GM23338 (cell line): Measurements from ENCODE around the gene EID2B. TPM values are rescaled to one million over a fixed set of nuclear protein-coding genes. Genes with fewer than 3 reads are reported as not detected.

Experiments used
- ATAC-seq: fragments of 200-7000 bp; cut with Tn5 transposase; 3 replicates; pipeline ENCODE4 v1.9.1; 2020
- DNase-seq: peaks from one replicate; pipeline ENCODE4 v3.0.0-alpha.2; 2015; ENCODE audit warnings: low spot score
- H2AFZ ChIP-seq: fragments of 200-600 bp; sonication (generic); 2 replicates; pipeline ENCODE4 v1.8.0; 2016; ENCODE audit warnings: antibody characterized with exemption, mild to moderate bottlenecking, moderate library complexity
- H3F3A ChIP-seq: fragments of 200-600 bp; sonication (generic); replicated peaks from 2 replicates; pipeline ENCODE4 v1.8.0; 2017; ENCODE audit warnings: antibody characterized with exemption, mixed run types, low read depth
- H3K27ac ChIP-seq: fragments of 200-600 bp; sonication (generic); 2 replicates; pipeline ENCODE4 v1.6.1; 2016; ENCODE audit warnings: low read depth
- H3K27me3 ChIP-seq: fragments of 200-600 bp; sonication (generic); 2 replicates; pipeline ENCODE4 v1.8.0; 2016; ENCODE audit warnings: mild to moderate bottlenecking, mixed run types, moderate library complexity; ENCODE audit not compliant: insufficient read depth
- H3K36me3 ChIP-seq: fragments of 200-600 bp; sonication (generic); 2 replicates; pipeline ENCODE4 v1.8.0; 2016; ENCODE audit warnings: mild to moderate bottlenecking; ENCODE audit not compliant: insufficient read depth
- H3K4me1 ChIP-seq: fragments of 200-600 bp; sonication (generic); 2 replicates; pipeline ENCODE4 v1.8.0; 2016; ENCODE audit warnings: mild to moderate bottlenecking, moderate library complexity; ENCODE audit not compliant: insufficient read depth
- H3K4me2 ChIP-seq: fragments of 200-600 bp; sonication (generic); 2 replicates; pipeline ENCODE4 v1.7.1; 2017; ENCODE audit warnings: mixed run types
- H3K4me3 ChIP-seq: fragments of 200-600 bp; sonication (generic); 2 replicates; pipeline ENCODE4 v1.6.1; 2016; ENCODE audit warnings: mixed run types
- H3K79me2 ChIP-seq: fragments of 200-600 bp; sonication (generic); replicated peaks from 2 replicates; pipeline ENCODE4 v1.8.0; 2017; ENCODE audit warnings: mild to moderate bottlenecking; ENCODE audit not compliant: insufficient read depth
- H3K9me2 ChIP-seq: fragments of 200-600 bp; sonication (generic); 2 replicates; pipeline ENCODE4 v1.8.0; 2017; ENCODE audit not compliant: insufficient read depth
- H4K20me1 ChIP-seq: fragments of 200-600 bp; sonication (generic); replicated peaks from 2 replicates; pipeline ENCODE4 v1.8.0; 2017; ENCODE audit warnings: mild to moderate bottlenecking; ENCODE audit not compliant: insufficient read depth
- H3K27ac Mint-ChIP-seq: 2 replicates; pipeline ENCODE4 v1.8.0; 2020; ENCODE audit warnings: inconsistent platforms, mild to moderate bottlenecking, moderate library complexity, mixed read lengths
- H3K27me3 Mint-ChIP-seq: 3 replicates; pipeline ENCODE4 v1.8.0; 2022; ENCODE audit warnings: low read depth, mild to moderate bottlenecking, moderate library complexity, mixed read lengths, inconsistent platforms; ENCODE audit not compliant: insufficient read depth, poor library complexity
- H3K36me3 Mint-ChIP-seq: 3 replicates; pipeline ENCODE4 v1.8.0; 2021; ENCODE audit warnings: low read depth, mild to moderate bottlenecking, inconsistent platforms, moderate library complexity, mixed read lengths
- H3K4me1 Mint-ChIP-seq: 3 replicates; pipeline ENCODE4 v1.8.0; 2020; ENCODE audit warnings: mild to moderate bottlenecking, inconsistent platforms, mixed read lengths
- H3K4me3 Mint-ChIP-seq: 3 replicates; pipeline ENCODE4 v1.8.0; 2021; ENCODE audit warnings: moderate library complexity, mild to moderate bottlenecking, inconsistent platforms, mixed read lengths
- H3K9me3 Mint-ChIP-seq: 3 replicates; pipeline ENCODE4 v1.8.0; 2020; ENCODE audit warnings: moderate library complexity, mild to moderate bottlenecking, inconsistent platforms, mixed read lengths
- CREB1 ChIP-seq: fragments of 250-450 bp; sonication (Bioruptor Pico); IDR thresholded peaks from 2 replicates; pipeline ENCODE4 v1.5.0; 2020; ENCODE audit warnings: low read depth, mild to moderate bottlenecking, moderate library complexity
- EZH2 ChIP-seq: fragments of 200-600 bp; sonication (generic); IDR thresholded peaks from one replicate; pipeline ENCODE4 v1.8.0; 2017; ENCODE audit warnings: antibody characterized with exemption, mild to moderate bottlenecking, low read depth; ENCODE audit not compliant: unreplicated experiment
- EZH2phosphoT487 ChIP-seq: fragments of 200-600 bp; sonication (generic); IDR thresholded peaks from one replicate; pipeline ENCODE4 v1.8.1; 2018; ENCODE audit warnings: antibody characterized with exemption; ENCODE audit not compliant: unreplicated experiment
- JUNB ChIP-seq: IDR thresholded peaks from one replicate; pipeline ENCODE4 v1.6.1; 2016; ENCODE audit warnings: antibody characterized with exemption; ENCODE audit not compliant: unreplicated experiment
- NANOG ChIP-seq: IDR thresholded peaks from 2 replicates; pipeline ENCODE4 v1.6.1; 2016; ENCODE audit warnings: antibody characterized with exemption, borderline replicate concordance
- STAT1 ChIP-seq: IDR thresholded peaks from one replicate; pipeline ENCODE4 v1.6.1; 2016; ENCODE audit warnings: antibody characterized with exemption; ENCODE audit not compliant: unreplicated experiment
- ZNF114 ChIP-seq: fragments of 250-450 bp; sonication (Bioruptor Pico); IDR thresholded peaks from 2 replicates; pipeline ENCODE4 v1.5.0; 2020; ENCODE audit warnings: mild to moderate bottlenecking, moderate library complexity
- polyA plus RNA-seq: library from polyadenylated mRNA; unstranded; fragments of >200 nt; fragmentation: Nextera tagmentation; extraction: Ambion mirVana; gene quantifications from 2 replicates; pipeline ENCODE4 v1.2.1, GENCODE V29; 2016
- total RNA-seq: library from RNA; depleted of rRNA; stranded (reverse); fragments of >200 nt; shearing (Covaris generic); gene quantifications from 2 replicates; pipeline ENCODE4 v1.2.3, GENCODE V29; 2014
- TF ChIP-seq, protein P1 (sequence below): IDR thresholded peaks from one replicate; pipeline ENCODE4 v1.6.1; 2018; ENCODE audit warnings: antibody characterized with exemption; ENCODE audit not compliant: unreplicated experiment
- TF ChIP-seq, protein P2 (sequence below), 2 experiments: fragments of 200-600 bp in 1 of 2; sonication (generic) in 1 of 2; conservative IDR thresholded peaks; 2 replicates each; pipeline versions ENCODE4 v1.5.1 to v1.6.1; 2016 to 2017; ENCODE audit warnings: antibody characterized with exemption in 2 of 2, low read depth in 2 of 2, mild to moderate bottlenecking in 2 of 2, moderate library complexity in 1 of 2
- TF ChIP-seq, protein P3 (sequence below): IDR thresholded peaks from 2 replicates; pipeline ENCODE4 v1.6.1; 2016; ENCODE audit warnings: antibody characterized with exemption

EID2B gene
- total and polyA plus RNA-seq, 2 experiments from 2014 or later, result 2.5 to 4.6 TPM

DNA sequence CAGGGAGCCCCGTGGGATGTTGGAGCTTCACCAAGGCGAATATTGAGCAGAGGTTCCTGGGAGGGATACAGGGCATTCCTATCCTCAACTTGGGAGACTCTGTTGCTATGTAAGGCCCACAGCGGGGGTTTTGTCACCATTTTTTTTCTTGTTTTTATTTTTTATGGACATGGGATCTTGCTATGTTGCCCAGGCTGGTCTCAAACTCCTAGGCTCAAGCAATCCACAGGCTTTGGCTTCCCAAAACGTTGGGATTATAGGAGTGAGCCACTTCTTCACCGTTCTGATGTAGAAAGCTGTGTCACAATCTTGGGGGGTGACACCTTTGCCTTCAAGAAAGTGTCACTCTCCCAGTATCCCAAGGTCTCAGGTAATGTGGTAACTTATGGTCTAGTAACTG, 31.3 kb downstream of the EID2B start (continued):
- TF ChIP-seq, protein P1, sequence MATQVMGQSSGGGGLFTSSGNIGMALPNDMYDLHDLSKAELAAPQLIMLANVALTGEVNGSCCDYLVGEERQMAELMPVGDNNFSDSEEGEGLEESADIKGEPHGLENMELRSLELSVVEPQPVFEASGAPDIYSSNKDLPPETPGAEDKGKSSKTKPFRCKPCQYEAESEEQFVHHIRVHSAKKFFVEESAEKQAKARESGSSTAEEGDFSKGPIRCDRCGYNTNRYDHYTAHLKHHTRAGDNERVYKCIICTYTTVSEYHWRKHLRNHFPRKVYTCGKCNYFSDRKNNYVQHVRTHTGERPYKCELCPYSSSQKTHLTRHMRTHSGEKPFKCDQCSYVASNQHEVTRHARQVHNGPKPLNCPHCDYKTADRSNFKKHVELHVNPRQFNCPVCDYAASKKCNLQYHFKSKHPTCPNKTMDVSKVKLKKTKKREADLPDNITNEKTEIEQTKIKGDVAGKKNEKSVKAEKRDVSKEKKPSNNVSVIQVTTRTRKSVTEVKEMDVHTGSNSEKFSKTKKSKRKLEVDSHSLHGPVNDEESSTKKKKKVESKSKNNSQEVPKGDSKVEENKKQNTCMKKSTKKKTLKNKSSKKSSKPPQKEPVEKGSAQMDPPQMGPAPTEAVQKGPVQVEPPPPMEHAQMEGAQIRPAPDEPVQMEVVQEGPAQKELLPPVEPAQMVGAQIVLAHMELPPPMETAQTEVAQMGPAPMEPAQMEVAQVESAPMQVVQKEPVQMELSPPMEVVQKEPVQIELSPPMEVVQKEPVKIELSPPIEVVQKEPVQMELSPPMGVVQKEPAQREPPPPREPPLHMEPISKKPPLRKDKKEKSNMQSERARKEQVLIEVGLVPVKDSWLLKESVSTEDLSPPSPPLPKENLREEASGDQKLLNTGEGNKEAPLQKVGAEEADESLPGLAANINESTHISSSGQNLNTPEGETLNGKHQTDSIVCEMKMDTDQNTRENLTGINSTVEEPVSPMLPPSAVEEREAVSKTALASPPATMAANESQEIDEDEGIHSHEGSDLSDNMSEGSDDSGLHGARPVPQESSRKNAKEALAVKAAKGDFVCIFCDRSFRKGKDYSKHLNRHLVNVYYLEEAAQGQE, result no peak
- TF ChIP-seq NANOG (no peak), CREB1 (CRISPR knock-in tag) (no peak), EZH2 (no peak), ZNF114 (no peak)
- TF ChIP-seq, protein P2, sequence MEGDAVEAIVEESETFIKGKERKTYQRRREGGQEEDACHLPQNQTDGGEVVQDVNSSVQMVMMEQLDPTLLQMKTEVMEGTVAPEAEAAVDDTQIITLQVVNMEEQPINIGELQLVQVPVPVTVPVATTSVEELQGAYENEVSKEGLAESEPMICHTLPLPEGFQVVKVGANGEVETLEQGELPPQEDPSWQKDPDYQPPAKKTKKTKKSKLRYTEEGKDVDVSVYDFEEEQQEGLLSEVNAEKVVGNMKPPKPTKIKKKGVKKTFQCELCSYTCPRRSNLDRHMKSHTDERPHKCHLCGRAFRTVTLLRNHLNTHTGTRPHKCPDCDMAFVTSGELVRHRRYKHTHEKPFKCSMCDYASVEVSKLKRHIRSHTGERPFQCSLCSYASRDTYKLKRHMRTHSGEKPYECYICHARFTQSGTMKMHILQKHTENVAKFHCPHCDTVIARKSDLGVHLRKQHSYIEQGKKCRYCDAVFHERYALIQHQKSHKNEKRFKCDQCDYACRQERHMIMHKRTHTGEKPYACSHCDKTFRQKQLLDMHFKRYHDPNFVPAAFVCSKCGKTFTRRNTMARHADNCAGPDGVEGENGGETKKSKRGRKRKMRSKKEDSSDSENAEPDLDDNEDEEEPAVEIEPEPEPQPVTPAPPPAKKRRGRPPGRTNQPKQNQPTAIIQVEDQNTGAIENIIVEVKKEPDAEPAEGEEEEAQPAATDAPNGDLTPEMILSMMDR (conservative IDR thresholded peaks at IDR 0.05; ENCODE audit: low read depth in 2 of 2), result no peak

DNA sequence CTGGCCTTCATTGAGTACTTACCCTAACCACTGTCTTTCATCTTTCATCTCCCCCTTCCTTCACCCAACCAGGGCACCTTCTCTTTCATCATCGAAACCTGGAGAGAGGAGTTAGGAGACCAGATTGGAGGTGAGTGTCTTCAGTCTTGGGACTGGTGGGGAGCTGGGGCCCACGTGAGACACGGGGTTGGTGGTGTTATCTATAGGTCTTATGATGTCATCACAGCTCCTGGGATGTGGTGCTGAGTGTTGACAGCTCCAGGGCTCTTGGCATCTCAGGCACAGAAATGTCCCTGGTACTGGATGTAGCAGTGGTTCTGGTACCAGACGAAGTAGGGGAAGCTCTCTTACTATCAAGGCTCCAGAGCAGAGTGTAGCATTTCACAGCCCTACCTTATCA, 32.1 kb downstream of the EID2B start:
- Mint-ChIP-seq H3K36me3 (peaks cover 15% of the 10 kb centered on the region), H3K4me3 (peak overlapping the region; percentile 25; the same call in 1 of the 3 replicates), H3K4me1 (peaks cover 16% of the 10 kb centered on the region), H3K9me3 (peaks cover 16% of the 10 kb centered on the region), H3K27me3 (peaks cover 82% of the 10 kb centered on the region), H3K27ac (no peak overlapping the region)
- DNase-seq, result no peak
- Histone ChIP-seq H2AFZ (no peak overlapping the region), H3K4me1 (peaks cover 11% of the 10 kb centered on the region; the same call in 1 of the 2 replicates), H3K27me3 (peaks cover 86% of the 10 kb centered on the region), H4K20me1 (no peaks in the 10 kb centered on the region), H3K36me3 (no peaks in the 10 kb centered on the region), H3F3A (peaks cover 9% of the 10 kb centered on the region), H3K4me2 (no peak overlapping the region), H3K9me2 (0 out of 2 replicates have a peak, but pooled peaks cover 7% of the 10 kb centered on the region), H3K79me2 (no peaks in the 10 kb centered on the region), H3K4me3 (no peak overlapping the region), H3K27ac (no peak overlapping the region)
- ATAC-seq, result no peak
- TF ChIP-seq, protein P2 (conservative IDR thresholded peaks at IDR 0.05; ENCODE audit: low read depth in 2 of 2), result no peak
- TF ChIP-seq JUNB (no peak), EZH2phosphoT487 (no peak), CREB1 (CRISPR knock-in tag) (no peak), ZNF114 (no peak), EZH2 (no peak), STAT1 (no peak)
- TF ChIP-seq, protein P3, sequence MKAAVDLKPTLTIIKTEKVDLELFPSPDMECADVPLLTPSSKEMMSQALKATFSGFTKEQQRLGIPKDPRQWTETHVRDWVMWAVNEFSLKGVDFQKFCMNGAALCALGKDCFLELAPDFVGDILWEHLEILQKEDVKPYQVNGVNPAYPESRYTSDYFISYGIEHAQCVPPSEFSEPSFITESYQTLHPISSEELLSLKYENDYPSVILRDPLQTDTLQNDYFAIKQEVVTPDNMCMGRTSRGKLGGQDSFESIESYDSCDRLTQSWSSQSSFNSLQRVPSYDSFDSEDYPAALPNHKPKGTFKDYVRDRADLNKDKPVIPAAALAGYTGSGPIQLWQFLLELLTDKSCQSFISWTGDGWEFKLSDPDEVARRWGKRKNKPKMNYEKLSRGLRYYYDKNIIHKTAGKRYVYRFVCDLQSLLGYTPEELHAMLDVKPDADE, result no peak
